D721Med (cell line): Measurements from ENCODE around the gene NCKAP5.

Experiments
- DNase-seq: peaks from one replicate; pipeline ENCODE4 v3.0.0; 2011; ENCODE audit warnings: low spot score; ENCODE audit not compliant: insufficient read length
- FAIRE-seq: peaks from 2 replicates; lab custom pipeline; 2011; peaks lifted over from hg19 to GRCh38; lab: Jason Lieb, UNC
- CTCF ChIP-seq: IDR thresholded peaks from 2 replicates; pipeline ENCODE4 v1.5.1; 2012; ENCODE audit warnings: mild to moderate bottlenecking, control low read depth; ENCODE audit not compliant: insufficient read depth; ENCODE audit errors: missing control alignments

The NCKAP5 gene

GRCh38 chr2:133248264-133248663 lies 320.0 kb downstream of the NCKAP5 start:
- no peak for TF ChIP-seq CTCF
- FAIRE-seq, result no peak
- no peak for DNase-seq

DNA sequence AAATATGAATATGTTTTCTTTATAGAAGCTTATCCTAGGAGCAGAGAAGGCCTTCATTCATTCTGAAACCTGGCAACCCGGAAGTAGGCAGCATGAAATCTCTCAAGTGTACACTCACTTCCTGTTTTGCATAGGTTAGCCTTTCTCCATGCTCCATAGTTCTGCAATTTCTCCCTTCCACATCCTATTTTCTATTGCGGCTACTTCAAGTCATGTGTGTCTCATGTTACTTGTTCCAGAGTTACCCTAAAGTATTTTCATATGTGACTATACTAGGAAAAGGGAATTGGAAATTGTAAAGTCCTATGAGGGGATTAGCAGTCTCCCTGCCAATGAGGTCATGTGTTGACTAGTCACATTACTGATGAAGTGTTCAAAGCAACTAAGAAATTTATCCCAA lies 320.6 kb downstream of the NCKAP5 start:
- TF ChIP-seq CTCF, result no peak
- DNase-seq, result no peak
- FAIRE-seq, result no peak

DNA sequence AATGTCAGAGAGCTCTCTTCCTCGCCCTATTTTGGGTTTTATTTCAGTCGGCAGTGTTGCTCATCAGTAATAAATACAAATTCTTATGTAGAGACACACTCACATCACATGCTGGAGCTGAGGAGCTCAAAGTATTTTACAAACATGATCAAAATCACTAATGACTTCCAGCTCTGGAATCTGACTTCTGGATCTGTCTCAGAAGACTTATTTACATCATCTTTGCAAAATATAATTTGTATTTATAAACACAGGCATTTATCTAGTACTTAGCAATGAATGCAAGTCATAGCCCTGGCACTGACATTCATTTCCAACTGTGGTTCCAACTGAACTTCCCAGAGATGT lies 327.1 kb downstream of the NCKAP5 start:
- no peak for DNase-seq
- TF ChIP-seq CTCF, result no peak
- FAIRE-seq, result no peak

GRCh38 chr2:133240491-133241223 lies 327.6 kb downstream of the NCKAP5 start:
- no peak for TF ChIP-seq CTCF
- no peak for DNase-seq
- no peak for FAIRE-seq

DNA sequence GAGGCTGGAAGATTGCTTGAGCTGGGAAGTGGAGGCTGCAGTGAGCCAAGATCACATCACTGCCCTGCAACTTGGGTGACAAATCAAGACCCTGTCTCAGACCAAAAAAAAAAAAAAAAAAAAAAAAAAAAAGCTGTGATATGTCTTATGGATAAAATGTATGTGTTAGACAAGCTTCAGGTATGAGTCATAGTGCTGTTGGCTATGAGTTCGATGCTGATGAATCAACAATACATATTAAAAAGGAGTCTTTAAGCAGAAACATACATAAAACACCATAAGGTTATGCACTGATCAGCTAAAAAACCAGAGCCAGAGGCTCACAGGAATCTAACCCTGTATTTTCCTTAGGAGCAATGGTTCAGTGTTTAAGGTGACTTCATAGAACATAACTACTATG lies 332.3 kb downstream of the NCKAP5 start:
- DNase-seq (no peak), FAIRE-seq (no peak)
- no peak for TF ChIP-seq CTCF

DNA sequence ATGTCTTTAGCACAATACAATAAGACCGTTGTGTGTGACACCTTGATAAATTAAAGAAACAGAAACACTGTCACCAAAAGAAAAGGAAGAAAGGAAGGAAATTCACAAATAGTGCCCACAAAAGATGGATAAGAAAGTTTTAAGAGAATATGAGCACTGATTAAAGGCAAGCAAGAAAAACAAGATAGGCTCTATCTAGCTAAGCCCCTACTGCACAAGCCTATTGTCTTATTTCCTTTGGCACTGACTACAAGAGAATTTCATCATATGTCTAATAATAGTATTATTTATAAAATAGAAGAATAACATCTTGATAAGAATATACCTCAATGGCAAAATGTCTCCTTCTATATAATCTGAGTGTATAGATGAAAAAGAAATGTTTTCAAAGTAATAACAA lies 335.7 kb downstream of the NCKAP5 start:
- TF ChIP-seq CTCF, result no peak
- no peak for DNase-seq
- no peak for FAIRE-seq

GRCh38 chr2:133231264-133231663 lies 337.0 kb downstream of the NCKAP5 start:
- FAIRE-seq (no peak), DNase-seq (no peak)
- no peak for TF ChIP-seq CTCF
